ENCODE results near the gene ARHGAP27.

GRCh38 chr17:45423304-45423974 lies 9.2 kb downstream of the ARHGAP27 start:
- no peak for TF ChIP-seq POLR2A (IDR thresholded peaks at IDR 0.05; ENCODE audit: low read length)
- no peak for TF ChIP-seq GATA1 (IDR thresholded peaks at IDR 0.05; ENCODE audit: low read depth, low read length)
